ENCODE results near the gene MRPL9. TPM values are rescaled to one million over a fixed set of nuclear protein-coding genes. Genes with fewer than 3 reads are reported as not detected.
"Not testable (repeated sequence)": the region's sequence is repeated elsewhere in the genome, so short reads cannot be mapped to it uniquely, and the experiment has no call there.

MRPL9 gene
- total RNA-seq, 1 donor = 78.4 TPM

DNA sequence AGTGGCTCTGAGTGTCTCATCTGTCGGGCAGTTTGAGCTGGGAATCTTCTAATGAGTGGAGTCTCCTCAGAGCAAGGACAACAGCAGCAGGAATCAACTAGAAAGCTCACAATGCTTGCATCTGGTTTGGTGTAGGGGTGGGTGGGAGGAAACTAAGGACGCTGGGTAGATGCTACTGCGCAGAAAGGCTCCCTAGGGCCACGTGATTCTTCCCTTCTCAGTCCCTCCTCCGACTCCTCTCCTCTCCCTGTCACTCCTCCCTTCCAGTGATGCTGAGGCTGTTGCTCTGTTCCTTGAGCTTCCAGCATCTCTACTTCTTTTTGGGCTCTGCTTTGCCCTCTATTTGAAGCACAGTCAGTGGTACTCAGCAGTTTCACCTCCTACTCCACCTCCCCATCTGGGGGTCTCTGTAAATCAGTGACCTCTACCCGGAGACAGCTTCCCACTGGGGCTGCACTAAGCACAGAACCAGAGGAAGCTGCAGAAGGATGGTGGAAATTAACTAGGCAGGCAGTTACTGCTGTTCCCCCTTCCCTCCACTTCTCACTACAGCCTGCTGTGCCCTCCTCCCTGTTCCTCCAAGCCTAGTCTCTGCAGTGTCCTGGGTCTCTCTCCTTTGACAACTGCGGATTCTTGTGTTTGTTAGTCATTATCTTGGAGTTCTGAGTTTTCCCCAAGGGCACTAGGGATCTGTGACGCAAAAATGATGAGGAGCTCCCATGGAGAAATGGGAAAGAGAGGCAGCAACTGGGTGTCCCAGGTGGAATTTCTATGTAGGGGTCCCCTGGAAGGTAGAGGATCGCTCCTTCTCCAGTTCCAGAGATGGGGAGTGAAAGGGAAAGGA lies 36.1 kb upstream of the MRPL9 start:
- Histone ChIP-seq H3K4me3 (ENCODE audit: low read length) (no peak overlapping the region), H3K27me3 (ENCODE audit: insufficient read depth, low read length) (peaks cover 2% of the 10 kb centered on the region), H3K4me1 (ENCODE audit: insufficient read depth, low read length) (no peaks in the 10 kb centered on the region), H3K9me3 (ENCODE audit: low read depth, low read length) (no peaks in the 10 kb centered on the region)

DNA sequence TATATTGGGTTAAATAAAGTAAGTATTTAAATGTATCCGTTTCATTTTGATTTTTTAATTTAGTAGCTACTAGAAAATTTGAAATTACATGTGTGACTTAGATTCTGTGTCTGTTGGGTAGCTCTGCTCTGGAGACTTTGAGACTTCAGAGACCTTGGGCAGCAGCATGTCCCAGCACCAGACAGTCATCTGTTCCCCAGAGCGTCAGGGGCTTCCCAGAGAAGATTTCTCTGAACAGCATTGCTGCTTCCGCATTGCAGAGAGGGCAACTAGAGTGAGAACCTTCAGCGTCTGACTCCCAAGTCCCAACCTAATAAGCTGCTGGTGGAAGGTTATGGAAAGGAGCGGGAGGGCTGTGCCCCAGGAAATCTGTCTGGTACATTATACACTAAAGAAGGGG lies 35.3 kb upstream of the MRPL9 start:
- peaks cover 2% of the 10 kb centered on the region for H3K27me3 ChIP-seq (ENCODE audit: insufficient read depth, low read length)
- no peaks in the 10 kb centered on the region for H3K4me1 ChIP-seq (ENCODE audit: insufficient read depth, low read length)
- H3K9me3 ChIP-seq (ENCODE audit: low read depth, low read length) = no peaks in the 10 kb centered on the region
- H3K4me3 ChIP-seq (ENCODE audit: low read length) = no peak overlapping the region

DNA sequence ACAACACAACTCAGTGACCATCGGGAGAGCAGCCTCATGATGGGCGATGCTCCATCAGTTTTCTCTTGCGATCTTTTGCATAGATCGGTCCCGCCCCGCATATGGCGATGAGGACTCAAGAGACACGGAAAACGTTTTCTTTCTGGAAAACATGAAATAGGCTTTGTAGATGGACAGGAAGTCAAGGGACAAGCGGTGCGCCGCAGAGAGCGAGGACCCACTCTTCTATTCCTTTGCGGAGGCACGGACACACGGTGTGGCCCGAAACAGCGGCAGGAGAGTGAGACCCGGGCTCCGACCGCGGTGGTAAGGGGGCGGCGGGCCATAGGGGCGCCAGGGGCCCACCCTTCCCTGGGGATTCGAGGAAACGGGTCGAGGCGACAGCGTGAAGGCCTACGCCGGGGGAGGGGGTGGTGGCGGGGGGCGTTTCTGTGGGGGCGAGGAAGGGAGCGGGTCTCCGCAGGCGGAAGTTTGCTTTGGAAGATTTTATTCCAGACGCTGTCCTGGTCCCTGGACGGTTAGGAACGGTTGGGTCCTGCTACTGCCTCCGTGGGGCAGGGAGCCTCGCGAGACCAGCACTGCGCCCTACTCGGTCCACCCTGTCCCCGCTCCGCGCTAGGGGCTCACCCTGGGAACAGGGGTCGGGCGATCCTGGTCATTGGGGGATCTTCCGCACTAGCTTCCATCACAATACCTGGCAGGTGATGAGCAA lies 27.8 kb upstream of the MRPL9 start:
- Histone ChIP-seq H3K27me3 (ENCODE audit: insufficient read depth, low read length) (no peaks in the 10 kb centered on the region), H3K4me3 (ENCODE audit: low read length) (peak overlapping the region; percentile 84), H3K9me3 (ENCODE audit: low read depth, low read length) (no peaks in the 10 kb centered on the region), H3K4me1 (ENCODE audit: insufficient read depth, low read length) (peaks cover 10% of the 10 kb centered on the region)

DNA sequence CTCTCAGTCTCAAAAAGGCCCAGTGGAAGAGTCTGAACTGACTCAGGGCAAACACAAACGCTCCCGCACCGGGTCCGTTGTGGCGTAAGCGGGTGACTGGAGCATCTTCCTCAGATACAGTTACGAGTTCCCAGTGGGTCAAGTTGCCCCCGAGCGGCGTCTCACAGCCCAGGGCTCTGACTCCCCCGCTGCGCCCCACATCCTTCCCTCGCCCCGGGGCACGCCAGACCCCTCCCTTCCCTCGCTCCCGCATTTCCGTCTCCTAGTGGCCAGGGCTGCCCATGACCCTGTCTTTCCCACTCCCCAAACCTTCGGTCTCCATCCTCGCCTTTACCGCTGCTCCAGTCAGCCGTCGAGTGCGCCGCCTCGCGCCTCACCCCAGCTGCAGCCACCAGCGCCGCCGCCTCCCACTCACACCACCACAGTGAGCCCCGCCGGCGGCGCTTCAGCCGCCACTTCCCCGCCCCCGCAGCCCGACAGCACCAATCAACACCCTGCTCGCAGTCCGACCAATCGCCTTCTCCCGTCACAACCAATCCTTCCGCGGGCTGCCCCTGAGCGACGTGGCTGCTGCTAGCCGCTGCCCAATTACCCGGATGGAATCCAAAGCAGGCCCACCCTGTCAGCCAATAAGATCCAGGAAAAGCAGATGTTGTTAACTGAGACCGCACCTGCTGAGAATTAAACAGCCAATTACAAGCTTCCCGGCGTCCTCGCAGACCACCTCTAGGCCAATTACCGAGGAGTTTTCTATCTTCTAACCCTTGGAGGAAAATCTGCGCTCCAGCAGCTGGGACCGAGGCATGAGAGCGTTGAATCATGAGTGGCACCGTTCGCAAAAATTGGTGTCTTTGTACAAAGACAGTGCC lies 27.0 kb upstream of the MRPL9 start, which contains the start of gene TDRKH:
TDRKH (minus strand) TSS at position 430 of the 869 bp plus-strand sequence. CDS start 7,478 bp downstream, outside the sequence.
- no peaks in the 10 kb centered on the region for H3K27me3 ChIP-seq (ENCODE audit: insufficient read depth, low read length)
- peaks cover 10% of the 10 kb centered on the region for H3K4me1 ChIP-seq (ENCODE audit: insufficient read depth, low read length)
- peak within 1 kb of the TSS; percentile 84 for H3K4me3 ChIP-seq (ENCODE audit: low read length)
- H3K9me3 ChIP-seq (ENCODE audit: low read depth, low read length) = no peaks in the 10 kb centered on the region

DNA sequence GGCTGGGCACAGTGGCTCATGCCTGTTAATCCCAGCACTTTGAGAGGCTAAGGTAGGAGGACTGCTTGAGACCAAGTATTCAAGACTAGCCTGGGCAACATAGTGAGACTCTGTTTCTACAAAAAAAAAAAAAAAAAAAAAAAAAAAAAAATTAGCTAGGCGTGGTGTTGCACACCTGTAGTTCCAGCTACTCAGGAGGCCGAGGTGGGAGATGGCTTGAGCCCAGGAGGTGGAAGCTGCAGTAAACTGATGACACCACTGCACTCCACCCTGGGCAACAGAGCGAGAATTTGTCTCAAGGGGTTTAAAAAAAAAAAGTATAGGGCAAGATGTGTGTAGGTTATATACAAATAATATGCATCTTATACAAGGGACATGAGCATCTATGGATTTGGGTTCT lies 24.4 kb upstream of the MRPL9 start:
- Histone ChIP-seq H3K27me3 (ENCODE audit: insufficient read depth, low read length) (no peaks in the 10 kb centered on the region), H3K9me3 (ENCODE audit: low read depth, low read length) (no peaks in the 10 kb centered on the region), H3K4me1 (ENCODE audit: insufficient read depth, low read length) (peaks cover 19% of the 10 kb centered on the region), H3K4me3 (ENCODE audit: low read length) (no peak overlapping the region)

DNA sequence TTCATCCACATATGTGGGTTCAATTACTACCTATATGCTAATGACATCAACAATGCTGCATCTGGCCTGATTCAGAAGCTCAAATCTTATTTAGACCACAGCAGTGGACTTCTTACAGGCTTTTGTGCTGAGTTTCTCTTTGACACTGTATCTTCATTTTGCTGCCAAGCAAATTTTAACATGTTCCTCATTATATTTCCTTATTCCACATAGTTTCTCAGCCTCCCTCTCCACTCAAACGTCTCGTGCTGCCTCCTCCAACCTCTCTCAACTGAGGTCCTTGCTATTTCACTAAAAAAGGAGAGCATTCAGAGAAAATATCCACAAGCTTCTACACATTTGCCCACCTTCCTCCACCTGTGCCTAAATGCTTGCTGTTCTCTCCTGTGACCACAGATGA lies 20.5 kb upstream of the MRPL9 start:
- Histone ChIP-seq H3K4me1 (ENCODE audit: insufficient read depth, low read length) (peaks cover 9% of the 10 kb centered on the region), H3K27me3 (ENCODE audit: insufficient read depth, low read length) (no peaks in the 10 kb centered on the region), H3K9me3 (ENCODE audit: low read depth, low read length) (no peaks in the 10 kb centered on the region), H3K4me3 (ENCODE audit: low read length) (no peak overlapping the region)

DNA sequence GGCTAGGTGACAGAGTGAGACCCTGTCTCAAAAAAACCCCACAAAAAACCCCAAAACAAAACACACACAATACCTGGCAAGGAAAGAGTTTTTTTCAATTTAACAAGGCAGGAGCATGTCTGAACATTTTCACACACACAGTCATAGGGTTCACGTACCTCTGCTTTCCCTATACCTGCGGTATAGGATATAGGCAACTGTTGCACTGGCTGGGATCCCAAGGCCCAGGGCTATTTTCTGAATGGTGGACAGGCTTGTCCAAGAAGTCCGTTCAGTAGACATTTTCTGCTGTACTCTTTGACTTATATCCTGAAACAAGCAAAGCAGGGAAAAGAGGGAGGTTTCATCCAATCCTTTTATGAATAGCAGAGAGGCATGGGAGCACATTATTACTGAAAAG lies 19.4 kb upstream of the MRPL9 start:
- H3K27me3 ChIP-seq (ENCODE audit: insufficient read depth, low read length) = no peaks in the 10 kb centered on the region
- no peak overlapping the region for H3K4me3 ChIP-seq (ENCODE audit: low read length)
- H3K4me1 ChIP-seq (ENCODE audit: insufficient read depth, low read length) = peaks cover 9% of the 10 kb centered on the region
- H3K9me3 ChIP-seq (ENCODE audit: low read depth, low read length) = no peaks in the 10 kb centered on the region

DNA sequence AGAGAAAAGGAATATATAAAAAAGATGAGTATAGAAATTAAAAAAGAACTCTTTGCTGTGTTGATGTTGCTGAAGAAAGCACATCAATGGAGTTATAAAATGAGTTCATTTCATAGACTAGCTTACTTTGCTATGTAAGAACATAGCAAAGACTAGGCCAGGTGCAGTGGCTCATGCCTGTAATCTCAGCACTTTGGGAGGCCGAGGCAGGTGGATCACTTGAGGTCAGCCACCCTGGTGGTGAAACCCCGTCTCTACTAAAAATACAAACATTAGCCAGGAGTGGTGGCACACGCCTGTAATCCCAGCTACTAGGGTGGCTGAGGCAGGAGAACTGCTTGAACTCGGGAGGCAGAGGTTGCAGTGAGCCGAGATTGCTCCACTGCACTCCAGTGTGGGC lies 18.7 kb upstream of the MRPL9 start:
- H3K4me1 ChIP-seq (ENCODE audit: insufficient read depth, low read length); H3K4me3 ChIP-seq (ENCODE audit: low read length); H3K9me3 ChIP-seq (ENCODE audit: low read depth, low read length); H3K27me3 ChIP-seq (ENCODE audit: insufficient read depth, low read length): not testable (repeated sequence)

DNA sequence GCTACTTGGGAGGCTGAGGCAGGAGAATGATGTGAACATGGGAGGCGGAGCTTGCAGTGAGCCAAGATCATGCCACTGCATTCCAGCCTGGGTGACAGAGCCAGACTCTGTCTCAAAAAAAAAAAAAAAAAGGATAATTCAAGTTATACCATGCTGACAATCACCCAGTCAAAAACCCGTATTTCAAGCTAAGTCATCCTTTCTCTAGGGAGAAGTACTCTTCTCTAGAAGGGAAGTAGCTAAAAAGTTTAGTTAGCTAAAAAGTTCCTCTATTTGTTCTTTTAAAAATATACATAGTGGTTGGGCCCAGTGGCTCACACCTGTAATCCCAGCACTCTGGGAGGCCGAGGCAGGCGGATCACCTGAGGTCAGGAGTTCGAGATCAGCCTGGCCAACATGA lies 17.4 kb upstream of the MRPL9 start:
- H3K27me3 ChIP-seq (ENCODE audit: insufficient read depth, low read length); H3K4me3 ChIP-seq (ENCODE audit: low read length); H3K4me1 ChIP-seq (ENCODE audit: insufficient read depth, low read length); H3K9me3 ChIP-seq (ENCODE audit: low read depth, low read length): not testable (repeated sequence)

DNA sequence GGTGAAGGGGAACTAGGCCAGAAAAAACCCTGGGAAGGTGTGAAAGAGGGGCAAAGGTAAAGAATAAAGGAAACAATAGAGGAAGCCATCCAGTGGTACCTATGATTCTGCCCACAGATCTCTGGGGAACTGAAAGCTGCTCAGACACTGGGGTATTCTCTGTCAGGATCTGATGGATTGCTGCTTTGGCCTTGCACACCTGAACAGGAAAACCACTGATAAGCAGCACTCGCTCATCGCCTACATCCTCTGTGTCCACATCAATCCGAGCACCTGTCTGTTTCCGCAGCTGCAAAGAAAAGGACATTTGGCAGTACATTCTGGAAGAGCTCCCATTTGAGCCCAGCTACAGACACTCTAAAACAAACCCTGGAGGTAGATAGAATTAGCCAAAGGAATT lies 16.6 kb upstream of the MRPL9 start:
- H3K4me3 ChIP-seq (ENCODE audit: low read length) = no peak overlapping the region

DNA sequence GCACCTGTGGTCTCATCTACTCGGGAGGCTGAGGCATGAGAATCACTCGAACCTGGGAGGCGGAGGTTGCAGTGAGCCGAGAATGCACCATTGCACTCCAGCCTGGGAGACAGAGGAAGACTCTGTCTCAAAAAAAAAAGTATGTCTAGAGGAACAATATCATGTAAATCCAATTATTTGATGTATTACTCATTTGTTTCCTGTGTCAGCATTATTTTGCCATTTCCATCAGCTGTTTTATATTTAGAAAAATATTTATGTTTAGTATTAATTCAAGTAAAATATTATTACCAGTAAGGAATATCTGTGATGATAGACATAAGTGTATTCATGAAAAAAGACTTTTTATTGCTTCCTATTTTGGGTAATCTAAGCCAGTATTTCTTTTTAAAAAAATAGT lies 14.0 kb upstream of the MRPL9 start:
- Histone ChIP-seq H3K4me3 (ENCODE audit: low read length) (no peak overlapping the region), H3K27me3 (ENCODE audit: insufficient read depth, low read length) (no peaks in the 10 kb centered on the region), H3K9me3 (ENCODE audit: low read depth, low read length) (no peaks in the 10 kb centered on the region), H3K4me1 (ENCODE audit: insufficient read depth, low read length) (no peaks in the 10 kb centered on the region)

More for the DNA sequence above, 16.6 kb upstream of the MRPL9 start:
- Histone ChIP-seq H3K4me1 (ENCODE audit: insufficient read depth, low read length) (peaks cover 9% of the 10 kb centered on the region), H3K27me3 (ENCODE audit: insufficient read depth, low read length) (no peaks in the 10 kb centered on the region), H3K9me3 (ENCODE audit: low read depth, low read length) (no peaks in the 10 kb centered on the region)

DNA sequence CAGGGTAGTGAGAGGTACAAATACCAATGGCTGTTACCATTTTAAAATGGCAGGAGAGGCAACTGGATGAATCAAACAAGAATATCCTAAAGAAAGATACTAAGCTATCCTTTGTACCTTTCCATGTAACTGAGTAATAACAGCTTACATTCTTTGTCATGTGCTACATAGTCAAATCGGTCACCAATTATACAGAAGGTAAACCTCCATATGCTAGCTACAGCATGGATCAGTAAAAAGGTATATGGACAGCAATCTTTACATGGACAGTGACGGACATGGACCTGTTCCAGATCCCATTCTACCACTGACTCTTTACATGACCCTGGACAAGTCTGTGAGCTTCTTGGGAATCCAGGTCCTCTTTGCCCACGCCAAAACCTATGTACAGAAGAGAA lies 13.4 kb upstream of the MRPL9 start:
- no peak overlapping the region for H3K4me3 ChIP-seq (ENCODE audit: low read length)
- H3K27me3 ChIP-seq (ENCODE audit: insufficient read depth, low read length) = no peaks in the 10 kb centered on the region
- H3K9me3 ChIP-seq (ENCODE audit: low read depth, low read length) = no peaks in the 10 kb centered on the region
- H3K4me1 ChIP-seq (ENCODE audit: insufficient read depth, low read length) = no peaks in the 10 kb centered on the region

DNA sequence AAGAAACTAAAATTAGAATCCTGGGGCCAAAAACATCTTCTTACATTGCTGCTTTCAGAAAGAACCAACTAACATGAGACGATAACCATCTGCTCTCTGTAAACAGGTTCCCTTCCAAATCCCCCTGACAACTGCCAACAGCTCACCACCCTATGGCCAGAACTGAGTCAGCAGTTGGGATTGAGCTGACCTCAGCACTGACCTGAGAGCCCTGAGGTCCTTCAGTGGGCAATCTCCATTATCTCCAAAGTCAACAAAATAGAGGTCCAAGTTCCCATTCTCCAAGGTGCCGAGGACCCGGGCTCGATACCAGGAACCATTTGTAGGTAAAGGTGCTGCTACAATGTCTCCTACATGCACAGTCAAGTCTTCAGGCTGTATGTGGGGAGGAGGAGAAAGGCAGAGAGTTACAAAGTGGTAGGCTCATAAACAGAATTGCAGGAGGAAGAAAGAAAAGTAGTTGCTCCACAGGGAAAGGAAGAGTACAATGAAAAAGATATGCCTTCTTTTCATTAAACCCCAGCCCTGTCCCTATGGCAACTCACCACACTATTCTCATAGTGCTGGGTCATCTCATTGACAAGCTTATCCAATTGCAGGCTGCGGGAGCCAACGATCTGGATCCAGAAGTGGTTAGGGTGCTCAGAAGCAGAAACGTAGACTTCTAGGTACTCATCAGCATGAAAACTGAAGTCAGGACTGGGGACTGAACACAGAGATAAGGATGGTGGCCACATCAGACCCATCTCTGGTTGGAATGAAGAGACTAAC lies 12.8 kb upstream of the MRPL9 start:
- Histone ChIP-seq H3K27me3 (ENCODE audit: insufficient read depth, low read length) (no peaks in the 10 kb centered on the region), H3K4me3 (ENCODE audit: low read length) (no peak overlapping the region), H3K4me1 (ENCODE audit: insufficient read depth, low read length) (no peaks in the 10 kb centered on the region), H3K9me3 (ENCODE audit: low read depth, low read length) (no peaks in the 10 kb centered on the region)

DNA sequence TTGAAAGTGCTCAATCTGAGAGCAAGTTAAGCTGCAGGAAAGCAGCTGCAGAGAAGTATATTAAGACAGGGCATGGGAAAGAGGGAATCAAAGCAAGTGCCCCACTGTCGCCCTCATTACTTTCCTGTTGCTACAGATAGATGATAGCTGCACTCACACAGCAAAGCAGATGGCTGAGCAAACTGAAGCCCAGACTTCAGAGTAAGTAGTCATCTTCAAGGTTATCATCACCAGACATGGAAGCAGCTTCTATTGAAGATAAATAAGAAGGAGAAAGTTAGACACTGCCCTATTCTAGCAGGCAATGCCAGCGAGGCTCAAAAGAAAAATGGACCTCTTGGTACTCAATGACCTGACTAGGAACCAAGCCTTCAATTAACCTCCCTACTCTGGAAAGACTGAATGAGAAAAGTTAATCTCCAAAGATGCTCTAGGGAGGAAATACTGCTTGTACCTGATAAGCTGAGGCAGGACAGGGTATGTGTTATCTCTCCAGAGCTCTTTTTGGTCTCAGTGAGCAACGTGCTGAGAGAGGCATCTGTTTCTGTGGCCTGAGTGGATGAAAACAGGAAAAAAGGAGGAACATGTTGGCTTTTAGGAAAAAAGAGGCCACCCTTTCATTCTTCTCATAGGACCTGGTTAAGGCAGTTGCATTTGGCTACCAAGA lies 11.1 kb upstream of the MRPL9 start:
- Histone ChIP-seq H3K9me3 (ENCODE audit: low read depth, low read length) (no peaks in the 10 kb centered on the region), H3K4me3 (ENCODE audit: low read length) (no peak overlapping the region), H3K27me3 (ENCODE audit: insufficient read depth, low read length) (no peaks in the 10 kb centered on the region), H3K4me1 (ENCODE audit: insufficient read depth, low read length) (no peaks in the 10 kb centered on the region)
